Mesothelial cell of epicardium (in vitro differentiated cells): ENCODE data around the gene FAM83F. TPM values are rescaled to one million over a fixed set of nuclear protein-coding genes. Genes with fewer than 3 reads are reported as not detected.
"Not testable (repeated sequence)": the region's sequence is repeated elsewhere in the genome, so short reads cannot be mapped to it uniquely, and the experiment has no call there.

Experiments
- DNase-seq, 2 experiments: peaks; one replicate each; pipeline ENCODE4 v3.0.0; 2021; ENCODE audit warnings: low spot score in 2 of 2; ENCODE audit not compliant: unreplicated experiment in 2 of 2
- H3K27ac Mint-ChIP-seq: 2 replicates; pipeline ENCODE4 v1.8.0; 2021; ENCODE audit warnings: mixed read lengths
- H3K27me3 Mint-ChIP-seq: 2 replicates; pipeline ENCODE4 v1.8.0; 2021; ENCODE audit warnings: low read depth, mixed read lengths
- H3K36me3 Mint-ChIP-seq: 2 replicates; pipeline ENCODE4 v1.8.0; 2021; ENCODE audit warnings: mixed read lengths
- H3K4me1 Mint-ChIP-seq: 2 replicates; pipeline ENCODE4 v1.8.0; 2021; ENCODE audit warnings: mixed read lengths
- H3K4me3 Mint-ChIP-seq: 2 replicates; pipeline ENCODE4 v1.8.0; 2021; ENCODE audit warnings: mild to moderate bottlenecking, moderate library complexity, mixed read lengths
- H3K9me3 Mint-ChIP-seq: 2 replicates; pipeline ENCODE4 v1.8.0; 2021; ENCODE audit warnings: mixed read lengths
- total RNA-seq: library from RNA; stranded (reverse); gene quantifications from 3 replicates; pipeline ENCODE4 v1.2.1, GENCODE V29; 2021
- TF ChIP-seq, protein P1 (sequence below): fragments of 200-600 bp; sonication (generic); IDR thresholded peaks from one replicate; pipeline ENCODE4 v1.5.0; 2021; ENCODE audit warnings: antibody characterized with exemption; ENCODE audit not compliant: unreplicated experiment

The FAM83F gene
- total RNA-seq, 1 donor from 2014 or later = 8.0 TPM

DNA sequence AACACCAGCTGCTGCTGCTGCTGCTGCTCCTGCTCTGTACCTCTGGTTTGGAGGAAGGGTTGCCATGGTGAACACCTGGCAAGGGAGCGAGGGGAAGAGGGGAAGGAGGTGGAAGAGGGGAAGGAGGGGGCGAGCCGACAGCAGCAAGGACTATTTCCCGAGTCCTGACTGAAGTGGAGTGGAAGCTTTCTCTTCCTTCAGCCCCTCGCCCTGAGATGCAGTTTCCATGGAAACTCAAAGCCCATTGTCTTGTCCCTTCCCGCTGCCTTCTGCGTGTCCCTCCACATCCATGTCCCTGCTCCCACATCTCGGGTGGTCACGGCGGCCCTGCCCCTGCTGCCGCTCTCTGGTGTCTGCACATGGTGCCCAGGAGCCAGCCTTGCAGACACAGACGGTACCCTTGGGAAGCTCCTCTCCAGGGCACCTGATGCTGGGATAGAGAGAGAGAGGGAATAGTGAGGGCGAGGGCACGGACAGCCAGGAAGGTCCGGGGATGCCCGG, 28.6 kb downstream of the FAM83F start:
- H3K4me3 Mint-ChIP-seq = no peak overlapping the region
- H3K27me3 Mint-ChIP-seq = no peaks in the 10 kb centered on the region
- H3K27ac Mint-ChIP-seq = no peak overlapping the region
- no peaks in the 10 kb centered on the region for H3K9me3 Mint-ChIP-seq
- DNase-seq = no peak
- H3K4me1 Mint-ChIP-seq = no peaks in the 10 kb centered on the region
- TF ChIP-seq, protein P1, sequence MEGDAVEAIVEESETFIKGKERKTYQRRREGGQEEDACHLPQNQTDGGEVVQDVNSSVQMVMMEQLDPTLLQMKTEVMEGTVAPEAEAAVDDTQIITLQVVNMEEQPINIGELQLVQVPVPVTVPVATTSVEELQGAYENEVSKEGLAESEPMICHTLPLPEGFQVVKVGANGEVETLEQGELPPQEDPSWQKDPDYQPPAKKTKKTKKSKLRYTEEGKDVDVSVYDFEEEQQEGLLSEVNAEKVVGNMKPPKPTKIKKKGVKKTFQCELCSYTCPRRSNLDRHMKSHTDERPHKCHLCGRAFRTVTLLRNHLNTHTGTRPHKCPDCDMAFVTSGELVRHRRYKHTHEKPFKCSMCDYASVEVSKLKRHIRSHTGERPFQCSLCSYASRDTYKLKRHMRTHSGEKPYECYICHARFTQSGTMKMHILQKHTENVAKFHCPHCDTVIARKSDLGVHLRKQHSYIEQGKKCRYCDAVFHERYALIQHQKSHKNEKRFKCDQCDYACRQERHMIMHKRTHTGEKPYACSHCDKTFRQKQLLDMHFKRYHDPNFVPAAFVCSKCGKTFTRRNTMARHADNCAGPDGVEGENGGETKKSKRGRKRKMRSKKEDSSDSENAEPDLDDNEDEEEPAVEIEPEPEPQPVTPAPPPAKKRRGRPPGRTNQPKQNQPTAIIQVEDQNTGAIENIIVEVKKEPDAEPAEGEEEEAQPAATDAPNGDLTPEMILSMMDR = no peak
- no peaks in the 10 kb centered on the region for H3K36me3 Mint-ChIP-seq

DNA sequence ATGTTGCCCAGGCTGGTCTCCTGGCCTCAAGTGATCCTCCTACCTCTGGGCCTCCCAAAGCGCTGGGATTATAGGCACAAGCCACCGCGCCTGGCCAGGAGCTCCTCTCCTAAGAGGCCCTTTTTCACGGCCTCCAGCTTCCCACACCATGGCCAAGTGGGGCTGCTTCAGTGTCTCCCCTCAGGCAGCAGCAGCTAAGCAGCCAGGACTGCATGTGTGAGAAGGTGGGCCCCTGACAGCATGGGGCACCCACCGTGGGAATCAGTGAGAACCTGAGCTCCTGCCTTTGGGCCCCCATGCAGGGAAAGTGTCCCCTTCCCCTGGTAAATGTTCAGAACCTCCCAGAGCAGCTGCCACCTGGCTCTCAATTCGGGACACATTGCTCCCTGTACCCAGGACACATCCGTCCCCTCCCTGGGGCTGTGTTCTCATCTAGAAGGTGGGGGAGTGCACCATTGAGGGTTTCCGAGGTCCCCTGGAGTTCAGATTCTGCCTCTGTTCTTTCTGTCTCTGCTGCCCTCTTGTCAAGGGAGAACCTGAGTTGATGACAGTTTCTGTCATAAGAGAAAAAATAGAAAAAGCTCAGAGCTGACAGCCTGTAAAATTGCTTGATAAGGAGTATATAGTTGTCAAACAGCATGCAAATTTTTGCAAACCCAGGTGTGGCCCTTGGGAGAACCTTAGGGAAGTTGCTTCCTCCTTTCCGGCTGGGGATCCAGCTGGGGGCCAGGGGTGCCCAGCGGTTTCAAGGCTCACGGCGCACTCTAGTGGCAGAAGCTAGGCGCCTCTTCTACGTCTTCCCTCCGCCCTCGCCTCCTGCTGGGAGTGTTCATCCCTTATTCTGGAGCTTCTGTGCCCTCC, 29.7 kb downstream of the FAM83F start:
- peak in 1 of 2 experiments; percentile 71 for DNase-seq
- Mint-ChIP-seq H3K4me3 (no peak overlapping the region), H3K4me1 (no peaks in the 10 kb centered on the region), H3K9me3 (no peaks in the 10 kb centered on the region), H3K27me3 (no peaks in the 10 kb centered on the region), H3K27ac (no peak overlapping the region), H3K36me3 (no peaks in the 10 kb centered on the region)
- TF ChIP-seq, protein P1 = peak; percentile 58

DNA sequence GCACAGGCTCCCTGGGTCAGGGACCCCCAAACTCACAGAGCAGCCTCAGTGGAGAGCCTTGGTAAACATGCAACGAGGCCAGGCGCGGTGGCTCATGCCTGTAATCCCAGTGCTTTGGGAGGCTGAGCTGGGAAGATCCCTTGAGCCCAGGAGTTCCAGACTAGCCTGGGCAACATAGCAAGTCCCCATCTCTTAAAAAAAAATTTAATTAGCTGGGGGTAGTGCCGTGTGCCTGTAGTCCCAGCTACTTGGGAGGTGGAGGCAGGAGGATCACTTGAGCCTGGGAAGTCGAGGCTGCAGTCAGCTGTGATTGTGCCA, 30.3 kb downstream of the FAM83F start:
- not testable (repeated sequence) for H3K36me3 Mint-ChIP-seq, H3K27ac Mint-ChIP-seq, DNase-seq, H3K27me3 Mint-ChIP-seq, H3K9me3 Mint-ChIP-seq, H3K4me3 Mint-ChIP-seq, H3K4me1 Mint-ChIP-seq
- TF ChIP-seq, protein P1 = peak; percentile 7

DNA sequence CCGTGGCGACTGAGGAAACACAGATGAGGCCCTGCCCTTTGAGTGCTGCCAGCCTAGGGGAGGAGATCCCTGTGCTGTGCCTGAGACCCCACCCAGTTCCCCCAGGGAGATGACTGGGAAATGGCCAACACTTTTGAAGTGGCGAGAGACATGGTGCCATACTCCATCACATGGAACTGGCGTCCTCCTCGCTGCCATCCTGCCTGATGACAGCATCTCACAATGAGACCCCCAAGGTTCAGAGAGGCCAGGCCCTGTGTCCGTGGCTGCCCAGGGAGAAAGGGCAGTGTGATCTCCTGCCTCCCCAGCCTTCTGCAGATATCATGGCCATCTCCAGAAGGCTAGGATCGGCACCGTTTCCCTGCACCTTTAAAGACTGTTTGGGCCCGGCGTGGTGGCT, 31.1 kb downstream of the FAM83F start:
- no peaks in the 10 kb centered on the region for H3K9me3 Mint-ChIP-seq
- H3K36me3 Mint-ChIP-seq = no peaks in the 10 kb centered on the region
- no peak overlapping the region for H3K4me3 Mint-ChIP-seq
- no peak overlapping the region for H3K27ac Mint-ChIP-seq
- no peak for DNase-seq
- TF ChIP-seq, protein P1 = no peak
- H3K4me1 Mint-ChIP-seq = no peaks in the 10 kb centered on the region
- H3K27me3 Mint-ChIP-seq = no peaks in the 10 kb centered on the region

DNA sequence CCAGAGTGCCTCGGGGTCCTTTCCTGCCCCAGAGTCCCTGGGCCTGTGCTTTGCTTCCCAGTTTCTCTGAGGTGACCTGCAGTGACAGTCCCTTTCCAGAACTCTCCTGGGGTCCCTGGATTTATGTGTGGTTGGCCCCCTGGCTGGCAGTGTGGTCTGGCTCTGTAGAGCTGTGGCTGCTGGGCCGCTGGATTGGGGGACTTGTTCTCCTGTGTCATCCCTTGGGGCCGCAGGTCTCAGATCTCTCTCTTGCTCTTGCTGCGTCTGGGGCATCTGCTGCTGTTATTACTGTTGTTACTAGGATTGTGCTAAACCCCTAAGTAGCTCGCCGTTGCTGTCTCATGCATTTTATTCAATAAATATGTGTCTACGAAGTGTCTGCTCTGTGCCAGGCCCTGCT, 31.9 kb downstream of the FAM83F start:
- TF ChIP-seq, protein P1 = no peak
- no peaks in the 10 kb centered on the region for H3K27me3 Mint-ChIP-seq
- no peaks in the 10 kb centered on the region for H3K9me3 Mint-ChIP-seq
- DNase-seq = no peak
- no peak overlapping the region for H3K27ac Mint-ChIP-seq
- no peaks in the 10 kb centered on the region for H3K4me1 Mint-ChIP-seq
- no peak overlapping the region for H3K4me3 Mint-ChIP-seq
- no peaks in the 10 kb centered on the region for H3K36me3 Mint-ChIP-seq
